GM12878 (cell line): ENCODE data around the gene LCP1. TPM values are rescaled to one million over a fixed set of nuclear protein-coding genes. Genes with fewer than 3 reads are reported as not detected.

Experiments used
- ATAC-seq: fragments of 200-7000 bp; cut with Tn5 transposase; 3 replicates; pipeline ENCODE4 v1.9.1; 2020; ENCODE audit warnings: mild to moderate bottlenecking, moderate library complexity
- BruUV-seq: library from RNA; stranded (reverse); fragments of 400-500 nt; replicated peaks from 2 replicates; lab custom pipeline; 2021; lab: Mats Ljungman, UMichigan
- CTCF ChIA-PET: fragments of 300-600 bp; sonication (Branson Sonifier 250); formaldehyde crosslinking; extraction: SDS; loops from one replicate; lab custom pipeline; 2021; ENCODE audit warnings: inconsistent platforms; lab: Yijun Ruan, JAX
- POLR2A ChIA-PET: fragments of 350-600 bp; formaldehyde crosslinking; extraction: SDS; loops from one replicate; lab custom pipeline; 2021; ENCODE audit warnings: inconsistent platforms; lab: Charles Lee
- RAD21 ChIA-PET: fragments of 300-600 bp; sonication (Branson Sonifier 250); formaldehyde crosslinking; loops from one replicate; lab custom pipeline; 2023; ENCODE audit warnings: antibody characterized with exemption; ENCODE audit not compliant: unreplicated experiment; lab: Charles Lee
- SMC1A ChIA-PET: fragments of 300-600 bp; sonication (Branson Sonifier 250); formaldehyde crosslinking; loops from one replicate; lab custom pipeline; 2023; ENCODE audit not compliant: unreplicated experiment, uncharacterized antibody; lab: Charles Lee
- DNase-seq: peaks from one replicate; pipeline ENCODE4 v3.0.0-alpha.2; 2011; ENCODE audit warnings: low read depth, low spot score
- FAIRE-seq: peaks from 3 replicates; lab custom pipeline; 2011; peaks lifted over from hg19 to GRCh38; lab: Jason Lieb, UNC
- H2AFZ ChIP-seq: 2 replicates; pipeline ENCODE4 v1.6.0; 2011; ENCODE audit warnings: low read depth, low read length, control low read depth; ENCODE audit not compliant: control insufficient read depth
- H3K27ac ChIP-seq: 2 replicates; pipeline ENCODE4 v1.5.1; 2011; ENCODE audit warnings: control low read depth; ENCODE audit not compliant: control insufficient read depth, insufficient read depth
- H3K27me3 ChIP-seq, 2 experiments: replicated peaks in 1 of 2; 2 replicates each; pipeline versions ENCODE4 v1.6.0 to v1.6.1; 2011; ENCODE audit warnings: low read length in 1 of 2; ENCODE audit not compliant: control insufficient read depth in 2 of 2, insufficient read depth in 2 of 2
- H3K36me3 ChIP-seq, 2 experiments: 2 replicates each; pipeline ENCODE4 v1.5.1; 2011; ENCODE audit warnings: low read length in 1 of 2; ENCODE audit not compliant: control insufficient read depth in 2 of 2, insufficient read depth in 2 of 2
- H3K4me1 ChIP-seq: 2 replicates; pipeline ENCODE4 v1.6.1; 2011; ENCODE audit warnings: mild to moderate bottlenecking, low read length, moderate library complexity, mixed read lengths; ENCODE audit not compliant: control insufficient read depth, insufficient read depth
- H3K4me2 ChIP-seq: 2 replicates; pipeline ENCODE4 v1.6.0; 2011; ENCODE audit warnings: control low read depth; ENCODE audit not compliant: control insufficient read depth, insufficient read depth
- H3K4me3 ChIP-seq: fragments of 200-600 bp; sonication (generic); 2 replicates; pipeline ENCODE4 v1.5.1; 2016
- H3K79me2 ChIP-seq: 2 replicates; pipeline ENCODE4 v1.6.0; 2011; ENCODE audit warnings: low read length; ENCODE audit not compliant: control insufficient read depth, insufficient read depth
- H3K9ac ChIP-seq: 2 replicates; pipeline ENCODE4 v1.8.0; 2011; ENCODE audit warnings: low read length, control low read depth, mixed read lengths; ENCODE audit not compliant: control insufficient read depth, insufficient read depth
- H3K9me3 ChIP-seq: replicated peaks from 3 replicates; pipeline ENCODE4 v1.5.1; 2011; ENCODE audit warnings: mild to moderate bottlenecking, low read length; ENCODE audit not compliant: control insufficient read depth, insufficient read depth
- H4K20me1 ChIP-seq: 2 replicates; pipeline ENCODE4 v1.6.0; 2011; ENCODE audit not compliant: control insufficient read depth, insufficient read depth
- ASH2L ChIP-seq: fragments of 300-600, 200-600 bp; sonication (generic); IDR thresholded peaks from 2 replicates; pipeline ENCODE4 v1.6.1; 2017; ENCODE audit warnings: low read depth, mild to moderate bottlenecking, borderline replicate concordance
- CBFB ChIP-seq: IDR thresholded peaks from 2 replicates; pipeline ENCODE4 v1.6.1; 2016; ENCODE audit warnings: antibody characterized with exemption, low read depth
- CREM ChIP-seq: IDR thresholded peaks from 2 replicates; pipeline ENCODE4 v1.6.1; 2014; ENCODE audit warnings: antibody characterized with exemption, low read depth
- KLF5 ChIP-seq: fragments of 450-650 bp; IDR thresholded peaks from 2 replicates; pipeline ENCODE4 v1.6.1; 2014; ENCODE audit warnings: mild to moderate bottlenecking; ENCODE audit not compliant: partially characterized antibody
- MYB ChIP-seq: fragments of 150-350 bp; IDR thresholded peaks from 2 replicates; pipeline ENCODE4 v1.6.1; 2014; ENCODE audit warnings: mild to moderate bottlenecking, low read depth, low read length, borderline replicate concordance
- PAX8 ChIP-seq: fragments of 450-650 bp; IDR thresholded peaks from 2 replicates; pipeline ENCODE4 v1.6.1; 2017; ENCODE audit warnings: mild to moderate bottlenecking, moderate library complexity
- RBBP5 ChIP-seq: fragments of 200-600 bp; sonication (generic); conservative IDR thresholded peaks from 2 replicates; pipeline ENCODE4 v1.6.1; 2016
- RELA ChIP-seq: fragments of 450-650 bp; IDR thresholded peaks from 2 replicates; pipeline ENCODE4 v1.8.0; 2014; ENCODE audit warnings: borderline replicate concordance; ENCODE audit not compliant: partially characterized antibody
- STAT3 ChIP-seq: IDR thresholded peaks from 2 replicates; pipeline ENCODE4 v1.6.1; 2011; ENCODE audit warnings: low read depth, low read length, improper control_type of control experiment
- TARDBP ChIP-seq: IDR thresholded peaks from 2 replicates; pipeline ENCODE4 v1.6.1; 2016; ENCODE audit warnings: borderline replicate concordance
- YBX1 ChIP-seq: fragments of 450-650 bp; IDR thresholded peaks from 2 replicates; pipeline ENCODE4 v1.6.1; 2016; ENCODE audit warnings: antibody characterized with exemption
- ZNF207 ChIP-seq: fragments of 450-650 bp; IDR thresholded peaks from 2 replicates; pipeline ENCODE4 v1.6.1; 2014; ENCODE audit warnings: antibody characterized with exemption, mild to moderate bottlenecking, borderline replicate concordance
- WGBS: methylation state at CpG from one replicate; pipeline ENCODE4 v1.1.6; 2016; ENCODE audit warnings: low lambda C conversion rate; ENCODE audit not compliant: insufficient replicate concordance, insufficient coverage; ENCODE audit errors: missing lambda C conversion rate; 5-methylcytosine and 5-hydroxymethylcytosine counted together
- in situ Hi-C: fragments of 300-500 bp; cut with MboI; formaldehyde crosslinking; loops from 9 replicates; pipeline ENCODE4 v1.14.3; 2018; ENCODE audit warnings: mixed read lengths
- intact Hi-C: fragments of 100-400 bp; cut with micrococcal nuclease; formaldehyde crosslinking; loops from one replicate; pipeline ENCODE4 v1.14.2; 2022; ENCODE audit not compliant: unreplicated experiment
- polyA plus RNA-seq, 11 experiments: library from polyadenylated mRNA; depleted of rRNA in 4 of 11; unstranded in 6 of 11; stranded (reverse) in 5 of 11; fragments of >200 nt; fragmentation: Nextera tagmentation in 4 of 11; fragmentation: Illumina TruSeq in 1 of 11; extraction: Ambion mirVana in 4 of 11; extraction: Trizol in 1 of 11; gene quantifications; 1 replicate in 1 of 11; 2 replicates in 10 of 11; pipeline versions ENCODE4 v1.2.1 to v1.2.3, GENCODE V29; 2011 to 2016; ENCODE audit warnings: inconsistent platforms in 2 of 11, missing spikeins in 2 of 11, low read depth in 1 of 11
- total RNA-seq, 4 experiments: library from RNA; depleted of rRNA in 3 of 4; stranded (reverse); fragments of >200 nt in 3 of 4; fragmentation: Illumina TruSeq in 1 of 4; extraction: Trizol in 1 of 4; gene quantifications; 2 replicates each; pipeline versions ENCODE4 v1.2.1 to v1.2.3, GENCODE V29; 2013 to 2021
- TF ChIP-seq, protein P1 (sequence below): IDR thresholded peaks from 2 replicates; pipeline ENCODE4 v1.6.1; 2011; ENCODE audit warnings: borderline replicate concordance, low read depth, mild to moderate bottlenecking, moderate library complexity, low read length; ENCODE audit not compliant: insufficient read depth, poor library complexity, severe bottlenecking
- TF ChIP-seq, protein P2 (sequence below): fragments of 150-350 bp; IDR thresholded peaks from 2 replicates; pipeline ENCODE4 v1.6.1; 2016; ENCODE audit warnings: low read depth, low read length
- TF ChIP-seq, protein P3 (sequence below): IDR thresholded peaks from 2 replicates; pipeline ENCODE4 v1.6.1; 2012; ENCODE audit warnings: improper control_type of control experiment, low read depth, low read length; ENCODE audit not compliant: insufficient replicate concordance

LCP1 gene
- total and polyA plus RNA-seq, 10 of the 15 experiments (the other 5 are each of a cell fraction or from before 2014, with no cell fraction given) = 775 to 2,201 (median 1,556) TPM

DNA sequence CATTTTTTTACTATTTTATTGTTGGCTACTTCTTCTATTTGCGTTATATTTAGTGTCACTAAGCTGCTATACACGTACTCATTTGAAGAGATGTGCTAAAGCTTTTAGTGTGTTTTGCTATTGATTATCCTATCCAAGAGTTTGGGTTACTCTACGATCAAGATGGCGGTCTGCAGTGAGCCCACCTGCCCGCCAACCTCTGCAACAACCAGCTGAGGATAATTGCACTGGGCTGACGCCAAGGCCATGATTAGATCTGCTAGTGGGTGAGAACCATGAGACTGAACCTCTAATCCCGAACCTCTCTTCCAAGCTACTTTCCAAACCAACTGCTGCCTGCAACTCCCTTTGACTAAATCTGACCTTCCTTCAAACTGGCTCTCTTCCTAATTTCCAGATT, 78.9 kb downstream of the LCP1 start:
- H4K20me1 ChIP-seq = no peaks in the 10 kb centered on the region
- POLR2A ChIA-PET = no interaction called here
- TF ChIP-seq CBFB = no peak
- TF ChIP-seq PAX8 = no peak
- TF ChIP-seq RBBP5 = no peak
- TF ChIP-seq, protein P1, sequence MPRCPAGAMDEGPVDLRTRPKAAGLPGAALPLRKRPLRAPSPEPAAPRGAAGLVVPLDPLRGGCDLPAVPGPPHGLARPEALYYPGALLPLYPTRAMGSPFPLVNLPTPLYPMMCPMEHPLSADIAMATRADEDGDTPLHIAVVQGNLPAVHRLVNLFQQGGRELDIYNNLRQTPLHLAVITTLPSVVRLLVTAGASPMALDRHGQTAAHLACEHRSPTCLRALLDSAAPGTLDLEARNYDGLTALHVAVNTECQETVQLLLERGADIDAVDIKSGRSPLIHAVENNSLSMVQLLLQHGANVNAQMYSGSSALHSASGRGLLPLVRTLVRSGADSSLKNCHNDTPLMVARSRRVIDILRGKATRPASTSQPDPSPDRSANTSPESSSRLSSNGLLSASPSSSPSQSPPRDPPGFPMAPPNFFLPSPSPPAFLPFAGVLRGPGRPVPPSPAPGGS = no peak
- no peak for TF ChIP-seq TARDBP
- TF ChIP-seq, protein P2, sequence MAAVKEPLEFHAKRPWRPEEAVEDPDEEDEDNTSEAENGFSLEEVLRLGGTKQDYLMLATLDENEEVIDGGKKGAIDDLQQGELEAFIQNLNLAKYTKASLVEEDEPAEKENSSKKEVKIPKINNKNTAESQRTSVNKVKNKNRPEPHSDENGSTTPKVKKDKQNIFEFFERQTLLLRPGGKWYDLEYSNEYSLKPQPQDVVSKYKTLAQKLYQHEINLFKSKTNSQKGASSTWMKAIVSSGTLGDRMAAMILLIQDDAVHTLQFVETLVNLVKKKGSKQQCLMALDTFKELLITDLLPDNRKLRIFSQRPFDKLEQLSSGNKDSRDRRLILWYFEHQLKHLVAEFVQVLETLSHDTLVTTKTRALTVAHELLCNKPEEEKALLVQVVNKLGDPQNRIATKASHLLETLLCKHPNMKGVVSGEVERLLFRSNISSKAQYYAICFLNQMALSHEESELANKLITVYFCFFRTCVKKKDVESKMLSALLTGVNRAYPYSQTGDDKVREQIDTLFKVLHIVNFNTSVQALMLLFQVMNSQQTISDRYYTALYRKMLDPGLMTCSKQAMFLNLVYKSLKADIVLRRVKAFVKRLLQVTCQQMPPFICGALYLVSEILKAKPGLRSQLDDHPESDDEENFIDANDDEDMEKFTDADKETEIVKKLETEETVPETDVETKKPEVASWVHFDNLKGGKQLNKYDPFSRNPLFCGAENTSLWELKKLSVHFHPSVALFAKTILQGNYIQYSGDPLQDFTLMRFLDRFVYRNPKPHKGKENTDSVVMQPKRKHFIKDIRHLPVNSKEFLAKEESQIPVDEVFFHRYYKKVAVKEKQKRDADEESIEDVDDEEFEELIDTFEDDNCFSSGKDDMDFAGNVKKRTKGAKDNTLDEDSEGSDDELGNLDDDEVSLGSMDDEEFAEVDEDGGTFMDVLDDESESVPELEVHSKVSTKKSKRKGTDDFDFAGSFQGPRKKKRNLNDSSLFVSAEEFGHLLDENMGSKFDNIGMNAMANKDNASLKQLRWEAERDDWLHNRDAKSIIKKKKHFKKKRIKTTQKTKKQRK = no peak
- no peak for TF ChIP-seq CREM
- TF ChIP-seq KLF5 = no peak
- TF ChIP-seq ASH2L = no peak
- TF ChIP-seq YBX1 = no peak
- TF ChIP-seq MYB = no peak
- TF ChIP-seq STAT3 = no peak
- no peak for TF ChIP-seq RELA
- TF ChIP-seq ZNF207 = no peak
- TF ChIP-seq, protein P3, sequence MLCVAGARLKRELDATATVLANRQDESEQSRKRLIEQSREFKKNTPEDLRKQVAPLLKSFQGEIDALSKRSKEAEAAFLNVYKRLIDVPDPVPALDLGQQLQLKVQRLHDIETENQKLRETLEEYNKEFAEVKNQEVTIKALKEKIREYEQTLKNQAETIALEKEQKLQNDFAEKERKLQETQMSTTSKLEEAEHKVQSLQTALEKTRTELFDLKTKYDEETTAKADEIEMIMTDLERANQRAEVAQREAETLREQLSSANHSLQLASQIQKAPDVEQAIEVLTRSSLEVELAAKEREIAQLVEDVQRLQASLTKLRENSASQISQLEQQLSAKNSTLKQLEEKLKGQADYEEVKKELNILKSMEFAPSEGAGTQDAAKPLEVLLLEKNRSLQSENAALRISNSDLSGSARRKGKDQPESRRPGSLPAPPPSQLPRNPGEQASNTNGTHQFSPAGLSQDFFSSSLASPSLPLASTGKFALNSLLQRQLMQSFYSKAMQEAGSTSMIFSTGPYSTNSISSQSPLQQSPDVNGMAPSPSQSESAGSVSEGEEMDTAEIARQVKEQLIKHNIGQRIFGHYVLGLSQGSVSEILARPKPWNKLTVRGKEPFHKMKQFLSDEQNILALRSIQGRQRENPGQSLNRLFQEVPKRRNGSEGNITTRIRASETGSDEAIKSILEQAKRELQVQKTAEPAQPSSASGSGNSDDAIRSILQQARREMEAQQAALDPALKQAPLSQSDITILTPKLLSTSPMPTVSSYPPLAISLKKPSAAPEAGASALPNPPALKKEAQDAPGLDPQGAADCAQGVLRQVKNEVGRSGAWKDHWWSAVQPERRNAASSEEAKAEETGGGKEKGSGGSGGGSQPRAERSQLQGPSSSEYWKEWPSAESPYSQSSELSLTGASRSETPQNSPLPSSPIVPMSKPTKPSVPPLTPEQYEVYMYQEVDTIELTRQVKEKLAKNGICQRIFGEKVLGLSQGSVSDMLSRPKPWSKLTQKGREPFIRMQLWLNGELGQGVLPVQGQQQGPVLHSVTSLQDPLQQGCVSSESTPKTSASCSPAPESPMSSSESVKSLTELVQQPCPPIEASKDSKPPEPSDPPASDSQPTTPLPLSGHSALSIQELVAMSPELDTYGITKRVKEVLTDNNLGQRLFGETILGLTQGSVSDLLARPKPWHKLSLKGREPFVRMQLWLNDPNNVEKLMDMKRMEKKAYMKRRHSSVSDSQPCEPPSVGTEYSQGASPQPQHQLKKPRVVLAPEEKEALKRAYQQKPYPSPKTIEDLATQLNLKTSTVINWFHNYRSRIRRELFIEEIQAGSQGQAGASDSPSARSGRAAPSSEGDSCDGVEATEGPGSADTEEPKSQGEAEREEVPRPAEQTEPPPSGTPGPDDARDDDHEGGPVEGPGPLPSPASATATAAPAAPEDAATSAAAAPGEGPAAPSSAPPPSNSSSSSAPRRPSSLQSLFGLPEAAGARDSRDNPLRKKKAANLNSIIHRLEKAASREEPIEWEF = no peak
- TF ChIP-seq, all 136 proteins: peak for 0
- in situ Hi-C loops (no loop called here), intact Hi-C loops (no loop called here)
- SMC1A ChIA-PET = interaction anchor here (0.9 to 1.7 kb wide), 3 partner anchors 9 to 48 kb away, joined by 3 to 4 read pairs (median 3); no protein-coding TSS in a partner anchor
- BruUV-seq = no TSS peak
- H3K9me3 ChIP-seq = no peaks in the 10 kb centered on the region
- no peaks in the 10 kb centered on the region for H3K79me2 ChIP-seq
- no peak for DNase-seq
- no peak overlapping the region for H3K4me3 ChIP-seq
- H3K4me2 ChIP-seq = no peak overlapping the region
- no peak for FAIRE-seq
- CTCF ChIA-PET = interaction anchor here (1.2 kb wide), 1 partner anchor 295 kb away, joined by 3 read pairs; no protein-coding TSS in a partner anchor
- H3K36me3 ChIP-seq = no peaks in the 10 kb centered on the region
- no peak overlapping the region for H3K27ac ChIP-seq
- no peaks in the 10 kb centered on the region for H3K27me3 ChIP-seq
- H3K4me1 ChIP-seq = peaks cover 20% of the 10 kb centered on the region
- no peak overlapping the region for H3K9ac ChIP-seq
- no peak for ATAC-seq
- RAD21 ChIA-PET = interaction anchor here (1.0 kb wide), 1 partner anchor 31 kb away, joined by 3 read pairs; no protein-coding TSS in a partner anchor
- WGBS = 89% methylated on average over 7 of the region's 7 CpGs
- H2AFZ ChIP-seq = no peak overlapping the region
